Activated CD4-positive, alpha-beta T cell treated with anti-CD3 and anti-CD28 coated beads, Interleukin-2, amount 50 U/mL, for 48 hours (primary cell): ENCODE results near the gene ICE1.
"Not testable (repeated sequence)": the region's sequence is repeated elsewhere in the genome, so short reads cannot be mapped to it uniquely, and the experiment has no call there.

ENCODE experiments used
- DNase-seq, 2 experiments: peaks; one replicate each; pipeline ENCODE4 v3.0.0-alpha.2; 2020

Gene ICE1

GRCh38 chr5:5421961-5422818 is at the start of gene ICE1:
TSS of gene ICE1 (plus strand) at chr5:5422677. CDS start at chr5:5422916, 239 bp downstream.
- peak; percentile 88 to 92 for DNase-seq

GRCh38 chr5:5372930-5373329 is 49.5 kb upstream of the ICE1 start:
- no peak for DNase-seq

- no peak for DNase-seq
Observed at GRCh38 chr5:5373351-5373989, 49.0 kb upstream of the ICE1 start.

- DNase-seq, result no peak
Observed at GRCh38 chr5:5374009-5374715, 48.3 kb upstream of the ICE1 start.

- no peak for DNase-seq
Observed at GRCh38 chr5:5377780-5378179, 44.7 kb upstream of the ICE1 start.

GRCh38 chr5:5378531-5378930 is 43.9 kb upstream of the ICE1 start:
- no peak for DNase-seq

- DNase-seq, result no peak
Observed at GRCh38 chr5:5380298-5380697, 42.2 kb upstream of the ICE1 start.

- DNase-seq, result no peak
Observed at GRCh38 chr5:5381310-5381913, 41.1 kb upstream of the ICE1 start.

GRCh38 chr5:5383461-5383860 is 39.0 kb upstream of the ICE1 start:
- no peak for DNase-seq

GRCh38 chr5:5384660-5385330 is 37.7 kb upstream of the ICE1 start:
- DNase-seq, result no peak

- DNase-seq, result no peak
Observed at GRCh38 chr5:5385331-5385662, 37.2 kb upstream of the ICE1 start.

GRCh38 chr5:5386329-5386728 is 36.1 kb upstream of the ICE1 start:
- DNase-seq, result no peak

GRCh38 chr5:5387192-5387591 is 35.3 kb upstream of the ICE1 start:
- DNase-seq, result no peak

GRCh38 chr5:5387777-5388176 is 34.7 kb upstream of the ICE1 start:
- no peak for DNase-seq

- not testable (repeated sequence) for DNase-seq
Observed at GRCh38 chr5:5390121-5390869, 32.2 kb upstream of the ICE1 start.

GRCh38 chr5:5392504-5392903 is 30.0 kb upstream of the ICE1 start:
- not testable (repeated sequence) for DNase-seq

GRCh38 chr5:5394384-5394986 is 28.0 kb upstream of the ICE1 start:
- peak; percentile 4 to 11 for DNase-seq

- not testable (repeated sequence) for DNase-seq
Observed at GRCh38 chr5:5395093-5395492, 27.4 kb upstream of the ICE1 start.

- no peak for DNase-seq
Observed at GRCh38 chr5:5398071-5398470, 24.4 kb upstream of the ICE1 start.

GRCh38 chr5:5401095-5401494 is 21.4 kb upstream of the ICE1 start:
- no peak for DNase-seq

- DNase-seq, result no peak
Observed at GRCh38 chr5:5403741-5404140, 18.7 kb upstream of the ICE1 start.

- no peak for DNase-seq
Observed at GRCh38 chr5:5404381-5404780, 18.1 kb upstream of the ICE1 start.
